Stimulated activated CD4-positive, alpha-beta T cell treated with anti-CD3 and anti-CD28 coated beads, Interleukin-15, amount 100 ng/mL, for 48 hours (primary cell): ENCODE measurements around the gene PALS2.

Experiments used
- DNase-seq, 2 donors: peaks; one replicate each; pipeline ENCODE4 v3.0.0-alpha.2; 2020; ENCODE audit warnings: low read depth in 2 of 2

Gene PALS2, protein sequence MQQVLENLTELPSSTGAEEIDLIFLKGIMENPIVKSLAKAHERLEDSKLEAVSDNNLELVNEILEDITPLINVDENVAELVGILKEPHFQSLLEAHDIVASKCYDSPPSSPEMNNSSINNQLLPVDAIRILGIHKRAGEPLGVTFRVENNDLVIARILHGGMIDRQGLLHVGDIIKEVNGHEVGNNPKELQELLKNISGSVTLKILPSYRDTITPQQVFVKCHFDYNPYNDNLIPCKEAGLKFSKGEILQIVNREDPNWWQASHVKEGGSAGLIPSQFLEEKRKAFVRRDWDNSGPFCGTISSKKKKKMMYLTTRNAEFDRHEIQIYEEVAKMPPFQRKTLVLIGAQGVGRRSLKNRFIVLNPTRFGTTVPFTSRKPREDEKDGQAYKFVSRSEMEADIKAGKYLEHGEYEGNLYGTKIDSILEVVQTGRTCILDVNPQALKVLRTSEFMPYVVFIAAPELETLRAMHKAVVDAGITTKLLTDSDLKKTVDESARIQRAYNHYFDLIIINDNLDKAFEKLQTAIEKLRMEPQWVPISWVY

DNA sequence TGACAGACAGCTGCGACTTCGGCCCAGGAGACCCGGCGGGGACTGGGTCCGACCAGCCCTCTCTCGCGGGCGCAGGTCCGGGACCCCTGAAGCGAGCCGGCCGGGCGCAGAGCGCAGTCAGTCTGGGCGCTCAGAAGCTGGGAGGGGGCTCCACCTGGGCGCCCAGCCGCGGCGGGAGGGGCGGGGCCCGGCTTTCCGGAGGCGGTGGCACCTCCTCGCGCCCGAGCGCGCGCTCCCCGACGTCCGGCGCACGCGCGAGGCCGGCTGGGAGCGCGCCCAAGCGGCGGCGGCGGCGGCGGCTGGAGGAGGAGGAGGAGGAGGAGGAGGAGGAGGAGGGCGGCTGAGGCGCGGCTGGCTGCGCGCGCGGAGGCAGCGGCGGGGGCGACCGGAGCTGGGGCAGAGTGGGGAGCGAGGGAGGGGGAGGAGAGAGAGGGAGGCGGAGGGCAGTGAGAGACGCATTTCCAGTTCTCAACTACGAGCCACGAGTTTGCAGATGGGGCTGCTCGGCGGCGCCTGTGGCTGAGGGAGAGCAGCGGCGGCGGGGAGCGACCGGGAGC, at the start of gene PALS2:
Gene PALS2, plus strand, starts transcription at position 456 of the 557 bp plus-strand sequence. CDS start 50,216 bp downstream, outside the sequence.
- DNase-seq, result peak; percentile 50 to 66

DNA sequence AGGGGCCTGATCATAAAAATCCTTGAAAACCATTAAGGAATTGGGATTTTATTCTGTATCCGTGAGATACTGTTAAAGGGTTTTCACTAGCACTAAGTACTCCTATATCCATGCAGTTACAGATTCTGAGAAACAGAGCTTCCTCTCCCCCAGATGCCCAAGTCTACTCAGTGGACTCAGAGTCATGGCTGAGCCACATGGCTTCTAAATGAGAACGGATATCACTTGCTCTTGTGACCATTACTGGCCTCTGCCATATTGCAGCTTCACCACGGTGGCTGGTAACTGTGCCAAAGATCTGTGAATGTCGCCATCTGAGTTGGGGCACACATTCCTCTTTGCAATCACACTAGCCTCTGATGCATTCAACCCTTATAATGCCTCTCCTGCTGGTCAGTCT, 42.0 kb upstream of the PALS2 start:
- DNase-seq, result no peak

DNA sequence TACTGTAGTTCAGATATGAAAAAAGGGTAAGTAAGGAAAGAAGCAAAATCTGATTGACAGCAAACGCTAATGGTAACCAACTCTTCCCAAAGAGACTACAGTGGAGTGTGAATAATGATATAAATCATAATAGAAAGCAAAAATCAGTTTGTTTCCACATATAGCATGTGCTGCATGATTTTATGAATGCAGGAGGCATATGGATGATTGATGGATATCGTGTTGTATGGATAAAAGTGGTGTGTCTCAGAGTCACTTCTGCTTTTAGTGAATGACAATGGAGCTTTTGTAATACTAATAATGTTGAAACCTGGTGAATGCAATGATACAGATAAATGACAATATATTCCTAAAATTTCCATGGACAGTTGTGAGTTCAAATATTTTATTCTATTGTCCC, 36.6 kb upstream of the PALS2 start:
- DNase-seq, result no peak

DNA sequence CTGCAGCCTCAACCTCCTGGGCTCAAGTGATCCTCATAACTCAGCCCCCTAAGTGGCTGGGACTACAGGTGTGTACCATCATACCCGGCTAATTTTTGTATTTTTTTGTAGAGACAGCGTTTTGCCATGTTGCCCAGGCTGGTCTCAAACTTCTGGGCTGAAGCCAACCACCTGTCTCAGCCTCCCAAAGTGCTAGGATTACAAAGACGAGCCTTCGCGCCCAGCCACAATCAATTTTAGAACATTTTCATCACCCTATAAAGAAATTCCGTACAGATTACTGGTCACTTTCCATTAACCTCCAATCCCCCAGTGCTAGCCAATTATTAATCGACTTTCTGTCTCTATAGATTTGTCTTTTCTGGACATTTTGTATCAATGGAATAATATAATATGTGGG, 32.3 kb upstream of the PALS2 start:
- DNase-seq, result no peak

DNA sequence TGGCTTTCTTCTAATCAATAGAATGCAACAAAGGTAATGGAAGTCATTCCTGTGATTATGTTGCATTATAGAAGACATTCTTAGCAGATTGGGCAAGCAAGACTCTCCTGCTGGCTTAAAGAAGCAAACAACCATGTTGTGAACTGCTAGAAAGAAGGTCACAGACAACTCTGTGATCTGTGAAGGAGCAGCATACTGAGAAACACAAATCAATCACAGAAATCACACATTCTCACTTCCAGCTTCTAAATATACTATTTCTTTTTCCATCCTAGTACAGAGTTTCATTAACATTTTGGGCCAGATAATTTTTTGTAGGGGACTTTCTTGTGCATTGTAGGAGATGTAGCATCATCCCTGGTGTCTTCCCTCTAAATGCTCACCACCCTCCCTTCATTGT, 28.0 kb upstream of the PALS2 start:
- DNase-seq, result no peak

DNA sequence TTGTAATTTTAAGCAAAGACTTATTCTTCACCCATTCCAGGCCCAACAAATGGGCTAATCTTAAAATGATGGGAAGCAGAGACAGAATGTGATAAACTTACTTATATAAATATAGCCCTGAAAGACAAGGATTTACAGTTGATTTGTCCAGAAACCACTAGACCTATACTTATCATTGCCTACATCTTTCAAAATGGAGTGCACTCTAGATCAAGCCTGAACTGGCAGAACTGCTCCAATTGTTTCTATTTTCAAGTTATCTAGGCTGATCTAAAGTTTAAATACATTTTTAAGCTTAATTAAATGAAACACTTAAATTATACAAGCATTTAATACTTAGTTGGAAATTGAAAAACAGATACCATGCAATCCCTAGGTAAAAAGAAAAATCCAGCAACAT, 24.9 kb upstream of the PALS2 start:
- no peak for DNase-seq

DNA sequence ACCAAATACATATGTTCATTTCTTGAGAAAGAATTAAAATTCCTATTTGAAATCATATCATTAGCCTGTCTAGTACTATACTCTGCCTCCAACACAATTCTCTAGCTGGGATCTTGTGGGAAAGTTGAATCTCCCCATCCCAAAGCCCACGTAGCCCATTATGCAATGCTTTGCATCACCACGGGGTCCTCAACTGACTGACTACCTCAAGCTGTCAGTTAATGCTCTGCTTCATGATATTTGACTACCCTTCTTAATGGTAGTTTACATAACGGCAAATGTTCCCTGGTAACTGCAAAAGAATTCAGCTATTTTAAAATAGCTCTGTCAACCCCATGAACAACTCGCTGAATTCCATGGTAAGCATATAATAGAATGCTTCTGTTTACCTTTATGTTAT, 23.3 kb upstream of the PALS2 start:
- no peak for DNase-seq

DNA sequence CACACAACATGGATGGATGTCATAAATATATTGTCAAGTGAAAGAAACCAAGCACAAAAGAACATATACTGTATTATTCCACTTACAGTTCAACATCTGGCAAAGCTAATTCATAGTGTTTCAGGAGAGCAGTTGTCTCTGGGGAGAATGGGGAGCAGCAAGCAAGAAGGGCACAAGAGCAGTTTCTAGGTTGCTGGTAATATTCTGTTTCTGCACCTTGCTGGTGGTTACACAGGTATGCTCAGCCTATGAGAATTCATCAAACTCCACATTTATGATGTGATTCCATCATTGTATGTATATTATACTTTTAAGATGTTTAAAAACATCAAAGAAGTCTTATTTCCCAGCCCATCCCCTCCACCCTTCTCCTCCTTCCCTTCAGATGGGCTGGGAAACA, 18.1 kb upstream of the PALS2 start:
- no peak for DNase-seq

DNA sequence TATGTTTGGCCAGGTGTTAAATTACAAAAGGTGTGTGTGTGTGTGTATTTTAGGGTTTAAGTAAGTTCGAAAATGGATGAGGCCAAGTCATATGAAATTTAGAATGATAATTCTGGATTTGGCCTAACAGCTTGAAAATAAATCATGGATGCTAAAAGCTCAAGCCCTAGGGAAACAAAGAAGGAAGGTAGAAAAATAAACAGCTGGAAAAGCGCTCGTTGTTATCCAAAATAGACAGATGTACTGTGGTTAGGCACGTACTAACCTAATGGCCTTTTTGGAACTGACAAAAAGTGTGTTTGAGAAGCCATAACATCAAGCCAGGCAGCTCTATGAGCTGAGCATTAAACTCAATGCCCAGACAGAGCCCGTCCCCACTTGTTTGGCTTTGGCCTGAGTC, 17.5 kb upstream of the PALS2 start:
- no peak for DNase-seq

DNA sequence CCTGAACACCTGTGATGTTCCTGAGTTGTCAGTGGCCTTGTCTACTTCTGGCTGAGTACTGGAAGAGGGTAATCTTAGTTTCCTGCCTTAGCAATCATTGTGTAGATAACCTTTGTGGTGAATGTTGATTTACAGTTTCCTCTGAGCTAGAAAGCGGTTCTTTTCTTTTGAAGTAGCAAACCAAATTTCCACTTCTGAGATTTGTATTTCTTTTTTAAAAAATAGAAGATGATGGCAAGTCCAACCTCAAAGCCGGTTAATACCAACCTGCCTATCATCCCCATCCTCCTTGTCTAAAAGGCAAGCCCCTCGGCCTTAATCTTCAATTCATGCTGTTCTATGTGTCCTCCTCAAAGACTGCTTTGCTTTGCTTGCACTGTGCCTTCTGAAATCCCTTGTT, 12.5 kb upstream of the PALS2 start:
- DNase-seq, result no peak

DNA sequence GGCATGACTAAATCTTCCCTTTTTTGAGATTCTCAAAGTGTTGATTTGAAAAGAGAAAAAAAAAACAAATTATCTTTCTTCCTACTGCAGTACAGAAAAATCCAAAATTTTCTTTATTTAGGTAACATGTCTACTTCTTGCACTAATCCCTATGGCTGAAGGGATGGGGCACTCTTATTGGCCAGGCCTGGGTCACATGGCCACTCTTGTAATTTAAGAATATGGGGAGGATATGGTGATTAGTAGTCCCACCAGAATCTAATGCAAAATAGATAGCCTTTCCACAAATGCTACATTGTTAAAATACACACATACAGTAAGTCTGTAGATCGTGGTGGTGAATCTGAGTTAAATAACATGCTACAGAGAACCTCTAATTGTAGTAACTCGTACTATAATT, 7.0 kb upstream of the PALS2 start:
- DNase-seq, result no peak

DNA sequence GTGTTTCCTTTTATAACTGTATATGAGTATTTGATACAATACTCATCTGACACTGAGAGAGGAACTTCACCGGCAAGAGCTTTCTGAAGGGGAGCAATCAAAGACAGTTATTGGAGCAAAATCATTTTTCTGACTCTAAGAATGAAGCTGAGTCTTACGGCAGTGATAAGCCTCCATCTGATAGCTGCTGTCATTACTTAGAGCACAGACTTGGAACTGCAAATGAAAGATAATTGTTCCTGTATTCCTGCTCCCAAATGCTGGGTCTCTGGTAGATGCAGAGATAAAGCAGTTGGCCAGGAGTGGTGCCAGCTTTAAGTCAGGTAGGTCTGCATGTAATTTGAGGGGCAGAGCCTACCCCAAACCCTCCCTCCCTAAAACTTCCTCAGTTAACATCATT, 2.3 kb upstream of the PALS2 start:
- DNase-seq, result no peak

DNA sequence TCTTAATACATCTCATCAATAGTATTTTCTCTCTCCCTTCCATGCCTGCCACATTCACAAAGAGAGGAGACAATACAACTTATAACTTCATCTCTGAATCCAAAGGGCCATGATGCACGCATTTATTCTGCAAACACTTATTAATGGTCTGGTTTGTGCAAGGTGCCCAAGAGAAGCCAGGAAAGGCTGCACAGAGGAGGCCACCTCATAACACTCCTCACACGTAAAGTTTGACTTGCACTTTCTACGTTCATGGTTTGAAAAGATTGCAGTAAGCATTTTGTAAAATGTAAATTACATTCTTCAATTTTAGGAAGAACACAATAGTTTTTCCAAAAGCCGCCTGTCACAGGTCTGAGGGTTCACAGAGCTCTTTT, 1.2 kb upstream of the PALS2 start:
- DNase-seq, result no peak

DNA sequence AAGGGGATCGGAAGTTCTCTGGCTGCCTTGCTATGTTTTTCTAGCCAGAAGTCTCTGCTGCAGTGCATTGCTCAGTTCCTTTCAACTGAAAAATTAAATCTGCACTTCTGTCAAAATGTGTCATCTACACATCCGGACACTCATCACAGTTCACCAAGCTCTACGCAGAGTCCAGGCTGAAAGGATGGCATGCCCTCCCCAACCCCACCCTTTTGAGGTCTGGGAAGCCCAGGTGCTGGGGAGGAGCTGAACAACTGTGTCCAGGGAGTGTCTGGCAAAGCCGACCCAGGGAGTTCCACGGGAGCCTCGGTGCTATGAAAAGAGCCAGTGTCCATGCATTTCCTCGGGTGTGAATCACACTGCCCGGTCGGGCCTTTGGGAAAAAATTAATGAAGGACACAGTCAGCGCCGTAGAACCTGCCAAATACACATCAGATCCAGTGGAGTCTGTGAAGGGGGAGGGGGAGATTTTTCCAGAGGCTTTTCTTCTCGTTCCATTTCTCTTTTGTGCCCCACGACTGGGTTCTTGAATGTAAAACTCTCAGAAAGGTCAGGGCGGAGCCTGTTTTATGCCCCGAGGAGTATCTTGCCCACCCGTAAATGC, 757 bp upstream of the PALS2 start:
- DNase-seq, result no peak

DNA sequence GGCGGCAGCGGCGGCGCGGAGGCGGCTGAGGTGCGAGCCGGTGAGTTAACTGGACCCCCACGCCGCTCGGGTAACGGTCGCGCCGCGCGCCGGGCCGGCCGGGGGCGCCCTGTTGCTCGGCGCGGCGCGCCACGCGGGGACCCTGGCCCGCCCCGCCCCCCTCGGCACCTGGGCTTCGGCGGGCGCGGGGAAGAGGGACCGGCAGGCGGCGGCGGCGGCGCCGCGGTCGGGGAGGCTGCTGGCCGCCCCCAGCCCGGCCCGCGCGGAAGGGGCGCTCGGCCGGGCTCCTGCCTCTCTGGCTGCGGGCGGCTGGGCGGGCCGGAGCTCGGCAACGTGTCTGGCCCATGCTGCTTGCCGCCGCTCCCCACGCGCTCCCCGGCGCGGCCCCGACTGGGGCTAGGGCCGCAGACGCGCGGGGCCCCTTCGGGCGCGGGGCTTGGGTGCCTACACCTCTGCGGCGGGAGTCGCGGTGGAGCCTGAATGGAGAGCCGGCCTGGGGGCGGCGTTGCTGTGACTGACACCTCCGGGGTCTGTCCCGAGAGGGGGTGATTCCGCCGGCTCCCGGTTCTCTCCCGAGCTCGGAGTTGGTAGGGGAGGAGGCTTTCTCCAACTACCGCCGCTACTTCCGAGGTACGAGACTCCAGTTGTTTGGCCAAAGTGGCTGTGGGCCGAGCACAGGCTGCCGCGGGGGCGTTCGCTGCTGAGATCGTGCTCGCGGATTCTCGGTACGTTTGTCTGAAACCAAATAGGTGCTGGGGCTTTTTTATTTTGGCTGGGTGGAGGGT, 494 bp downstream of the PALS2 start:
- no peak for DNase-seq

DNA sequence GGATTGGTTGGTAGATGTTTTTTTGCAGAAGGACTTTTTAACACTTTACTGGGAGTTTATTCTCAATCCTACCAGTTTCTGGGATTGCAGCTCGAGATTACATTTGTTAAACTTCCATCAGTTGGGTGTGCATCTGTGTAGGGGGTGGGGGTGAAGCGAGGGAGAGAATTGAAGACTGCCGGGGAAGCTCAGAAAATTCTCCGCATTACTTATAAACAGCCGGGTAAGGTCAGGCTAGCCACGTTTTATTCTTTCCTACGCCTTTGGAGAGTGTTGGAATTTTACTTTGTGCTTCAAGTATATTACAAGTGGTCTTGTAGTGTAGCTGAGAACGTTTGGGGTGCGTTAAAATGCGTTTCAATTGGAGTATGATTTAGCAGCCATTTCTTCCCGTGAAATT, 1.1 kb downstream of the PALS2 start:
- no peak for DNase-seq

DNA sequence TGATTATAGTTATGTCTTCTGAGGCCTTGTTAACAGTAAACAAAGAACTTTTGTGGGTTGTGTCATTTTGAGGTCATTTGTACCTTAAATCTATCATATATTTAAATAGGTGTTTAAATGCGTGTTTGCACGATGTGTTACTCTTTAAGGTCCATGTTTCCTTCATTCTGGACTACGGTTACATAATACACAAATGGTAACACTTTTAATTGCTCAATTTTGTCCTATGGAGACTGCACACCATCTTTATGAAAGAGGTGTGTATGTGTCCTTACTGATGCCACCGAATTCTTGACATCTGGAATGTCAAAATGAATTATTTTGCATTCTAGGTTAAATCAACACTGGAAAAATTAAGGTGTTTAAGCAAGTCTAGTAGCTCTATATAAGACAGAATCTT, 1.7 kb downstream of the PALS2 start:
- no peak for DNase-seq

DNA sequence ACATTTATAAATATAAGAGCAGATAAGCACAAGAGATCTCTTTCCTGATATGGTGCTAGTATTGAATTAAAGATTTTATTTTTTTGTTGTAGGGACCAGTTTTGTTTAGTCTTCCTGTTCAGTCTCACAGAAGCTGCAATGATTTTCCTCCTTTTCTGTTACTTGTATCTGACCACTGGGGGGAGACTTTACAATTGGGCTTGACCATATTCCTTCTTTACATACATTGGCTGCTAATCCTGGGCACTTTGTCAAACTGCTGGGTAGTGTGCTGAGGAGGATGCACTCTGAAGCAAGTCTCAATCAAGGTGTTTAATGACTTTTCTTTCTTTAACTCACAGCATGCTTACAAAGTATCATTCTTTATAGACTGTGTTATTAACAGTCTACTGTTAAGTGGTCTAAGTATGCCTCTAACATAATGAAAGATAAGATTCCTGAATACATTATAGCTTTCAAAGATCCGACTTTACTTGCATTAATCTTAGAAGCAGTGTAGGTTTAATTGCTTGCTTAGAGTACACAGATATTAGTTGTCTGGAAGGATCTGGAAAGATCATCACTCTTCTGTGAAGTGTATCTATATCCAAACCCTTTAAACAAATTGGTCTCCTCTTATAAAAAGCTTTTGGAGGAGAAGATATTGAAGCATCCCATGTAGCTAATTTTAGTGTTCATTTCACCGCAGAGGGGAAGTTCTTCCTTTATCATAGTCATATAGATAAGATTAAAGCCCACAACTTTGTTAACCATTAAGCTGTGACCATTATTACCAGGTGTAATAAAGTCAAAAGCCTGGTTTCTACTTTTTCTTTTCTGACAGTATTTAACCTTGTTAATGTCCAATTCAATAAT, 3.1 kb downstream of the PALS2 start:
- no peak for DNase-seq

DNA sequence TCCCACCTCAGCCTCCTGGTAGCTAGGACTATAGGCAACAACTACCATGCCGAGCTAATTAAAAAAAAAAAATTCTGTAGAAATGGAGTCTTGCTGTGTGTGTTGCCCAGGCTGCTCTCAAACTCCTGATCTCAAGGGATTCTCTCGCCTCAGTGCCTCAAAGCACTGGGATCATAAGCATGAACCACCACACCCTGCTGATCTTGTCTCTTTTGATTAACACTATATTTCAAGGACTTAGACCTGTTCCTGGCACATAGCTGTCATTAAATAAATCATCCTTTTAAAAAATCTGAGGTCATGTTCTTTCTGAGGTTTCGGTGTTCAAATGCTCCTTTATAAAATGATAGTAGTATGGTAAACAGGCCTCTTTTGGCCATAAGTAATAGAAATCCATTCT, 4.8 kb downstream of the PALS2 start:
- no peak for DNase-seq

DNA sequence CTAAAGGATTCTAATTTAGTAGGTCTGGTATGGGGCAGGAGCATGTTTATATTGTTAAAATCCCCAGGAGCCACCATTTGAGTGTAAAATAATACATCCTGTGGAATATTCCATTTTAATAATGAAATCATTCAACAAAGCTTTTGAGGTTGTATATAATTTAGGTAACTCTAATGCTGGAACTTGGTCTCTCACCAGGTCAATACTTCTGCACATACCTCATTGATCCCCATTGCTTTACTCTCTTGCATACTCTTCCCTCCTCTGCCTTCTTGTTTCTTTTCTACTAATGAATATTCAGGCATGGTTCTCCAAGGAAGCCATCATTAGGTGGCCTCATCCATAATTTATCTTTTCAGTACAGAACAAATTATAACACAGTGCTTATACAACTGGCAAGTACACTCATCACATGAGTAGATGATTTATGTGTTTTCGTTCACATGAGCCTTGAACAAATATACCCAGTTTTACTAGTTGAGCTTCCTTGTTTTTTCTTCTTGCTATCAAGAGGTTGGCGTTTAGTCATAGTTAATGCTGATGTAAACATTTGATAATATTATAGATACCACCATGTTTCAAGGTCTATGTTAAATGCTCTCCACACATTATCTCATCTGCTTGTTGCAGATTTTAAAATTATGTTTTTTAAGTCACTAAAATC, 7.2 kb downstream of the PALS2 start:
- DNase-seq, result no peak

DNA sequence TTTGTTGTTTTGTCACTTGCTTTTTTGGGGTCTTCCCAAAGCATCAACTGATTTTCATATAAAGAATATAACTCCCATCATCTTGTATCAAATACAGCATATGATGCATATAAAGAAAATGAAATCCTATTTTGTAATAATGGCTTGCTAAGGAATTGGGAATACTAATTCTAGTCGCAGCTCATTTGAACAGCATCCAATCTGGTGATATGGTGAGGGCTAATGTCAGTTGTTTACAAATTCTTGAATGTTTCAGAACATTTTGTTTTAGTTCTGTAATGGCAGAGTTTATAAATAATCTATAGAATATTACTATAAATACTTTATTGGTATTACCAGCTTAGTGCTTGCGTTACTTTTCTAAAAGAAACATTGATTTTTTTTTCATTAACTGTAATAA, 8.9 kb downstream of the PALS2 start:
- DNase-seq, result no peak
